ENCODE data around the gene SSX4.
"Not testable (repeated sequence)": the region's sequence is repeated elsewhere in the genome, so short reads cannot be mapped to it uniquely, and the experiment has no call there.

SSX4 gene

DNA sequence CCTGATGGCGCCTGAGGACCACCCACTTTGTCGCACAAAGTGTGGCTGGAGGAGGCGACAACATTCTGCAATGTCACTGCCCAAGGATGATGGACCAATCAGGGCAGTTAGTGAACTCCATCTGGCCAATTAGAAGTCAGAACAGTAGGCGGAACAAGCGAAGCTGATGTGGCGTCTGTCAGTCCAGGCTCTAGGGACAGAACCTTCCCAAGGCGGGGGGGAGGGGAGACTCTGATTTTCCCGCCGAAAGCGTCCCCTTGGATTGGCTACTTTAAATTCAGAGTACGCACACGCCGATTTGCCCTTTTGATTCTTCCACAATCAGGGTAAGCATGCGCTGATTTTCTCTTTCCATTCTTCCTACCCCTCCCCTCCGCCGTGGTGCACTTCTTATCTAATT is at the start of gene SSX4:
Gene SSX4 (plus strand): TSS at position 301 of the 400 bp plus-strand sequence. CDS start 515 bp downstream, outside the sequence.
- not testable (repeated sequence) for DNase-seq

- not testable (repeated sequence) for DNase-seq
Measured at GRCh38 chrX:48346059-48346458, 37.3 kb upstream of the SSX4 start.

- DNase-seq = not testable (repeated sequence)
Measured at GRCh38 chrX:48356315-48357094, 26.8 kb upstream of the SSX4 start, which contains the start of gene SSX3. Gene SSX3 (minus strand): TSS chrX:48356703. CDS start chrX:48355249, 1,454 bp downstream.

- DNase-seq = no peak
Measured at GRCh38 chrX:48357681-48358080, 25.7 kb upstream of the SSX4 start.

- DNase-seq = not testable (repeated sequence)
Measured at GRCh38 chrX:48359281-48359680, 24.1 kb upstream of the SSX4 start.

GRCh38 chrX:48367717-48368408 is 15.5 kb upstream of the SSX4 start:
- DNase-seq = not testable (repeated sequence)

GRCh38 chrX:48370408-48370807 is 12.9 kb upstream of the SSX4 start:
- DNase-seq = not testable (repeated sequence)

DNA sequence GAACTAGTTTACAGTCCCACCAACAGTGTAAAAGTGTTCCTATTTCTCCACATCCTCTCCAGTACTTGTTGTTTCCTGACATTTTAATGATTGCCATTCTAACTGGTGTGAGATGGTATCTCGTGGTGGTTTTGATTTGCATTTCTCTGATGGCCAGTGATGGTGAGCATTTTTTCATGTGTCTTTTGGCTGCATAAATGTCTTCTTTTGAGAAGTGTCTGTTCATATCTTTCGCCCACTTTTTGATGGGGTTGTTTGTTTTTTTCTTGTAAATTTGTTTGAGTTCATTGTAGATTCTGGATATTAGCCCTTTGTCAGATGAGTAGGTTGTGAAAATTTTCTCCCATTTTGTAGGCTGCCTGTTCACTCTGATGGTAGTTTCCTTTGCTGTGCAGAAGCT is 13.6 kb downstream of the SSX4 start:
- not testable (repeated sequence) for DNase-seq

GRCh38 chrX:48397825-48398224 is 14.5 kb downstream of the SSX4 start:
- DNase-seq = not testable (repeated sequence)

- not testable (repeated sequence) for DNase-seq
Measured at GRCh38 chrX:48411860-48412259, 28.5 kb downstream of the SSX4 start, which contains the start of gene SSX4B. Gene SSX4B (minus strand): TSS chrX:48411960. CDS start chrX:48411372, 588 bp downstream.

GRCh38 chrX:48427027-48427716 is 43.8 kb downstream of the SSX4 start:
- not testable (repeated sequence) for DNase-seq

GRCh38 chrX:48429606-48430005 is 46.3 kb downstream of the SSX4 start:
- not testable (repeated sequence) for DNase-seq

DNA sequence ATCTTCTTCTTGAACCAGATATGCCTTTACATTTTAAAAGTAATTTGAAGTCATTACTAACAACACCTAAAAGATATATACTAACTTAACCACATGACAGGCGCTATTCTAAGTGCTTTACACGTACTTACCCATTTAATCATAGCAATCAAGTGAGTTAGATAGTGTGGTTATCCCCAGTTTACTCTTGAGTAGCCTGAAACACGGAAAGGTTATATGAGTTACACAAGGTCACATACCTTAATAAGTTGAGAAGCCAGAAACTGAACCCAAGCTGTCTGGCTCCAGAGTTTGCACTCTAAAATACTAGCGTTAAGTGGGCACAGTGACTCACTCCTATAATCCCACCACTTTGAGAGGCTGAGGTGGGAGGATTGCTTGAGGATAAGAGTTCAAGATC is 46.8 kb downstream of the SSX4 start:
- DNase-seq = not testable (repeated sequence)

DNA sequence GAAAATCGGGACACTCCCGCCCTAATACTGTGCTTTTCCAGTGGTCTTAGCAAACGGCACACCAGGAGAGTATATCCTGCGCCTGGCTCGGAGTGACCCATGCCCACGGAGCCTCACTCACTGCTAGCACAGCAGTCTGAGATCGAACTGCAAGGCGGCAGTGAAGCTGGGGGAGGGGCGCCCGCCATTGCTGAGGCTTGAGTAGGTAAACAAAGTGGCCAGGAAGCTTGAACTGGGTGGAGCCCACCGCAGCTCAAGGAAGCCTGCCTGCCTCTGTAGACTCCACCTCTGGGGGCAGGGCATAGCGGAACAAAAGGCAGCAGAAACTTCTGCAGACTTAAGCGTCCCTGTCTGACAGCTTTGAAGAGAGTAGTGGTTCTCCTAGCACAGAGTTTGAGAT is 50.4 kb downstream of the SSX4 start:
- DNase-seq = not testable (repeated sequence)
